GM18498 (cell line): ENCODE measurements around the gene RNU7-1.

Experiments used
- ATAC-seq: cut with Tn5 transposase; IDR thresholded peaks from one replicate; pipeline ENCODE4 v1.9.1; 2021; ENCODE audit warnings: mild to moderate bottlenecking, moderate library complexity; ENCODE audit not compliant: unreplicated experiment

The RNU7-1 gene

GRCh38 chr12:6936636-6937480 is 6.8 kb upstream of the RNU7-1 start:
- no peak for ATAC-seq

- ATAC-seq = peak; percentile 91
Measured at GRCh38 chr12:6937481-6938352, 5.9 kb upstream of the RNU7-1 start.

- no peak for ATAC-seq
Measured at GRCh38 chr12:6938353-6939190, 5.0 kb upstream of the RNU7-1 start.

- ATAC-seq = no peak
Measured at GRCh38 chr12:6939191-6939540, 4.5 kb upstream of the RNU7-1 start.

- no peak for ATAC-seq
Measured at GRCh38 chr12:6941267-6941666, 2.3 kb upstream of the RNU7-1 start.

GRCh38 chr12:6941782-6942181 is 1.8 kb upstream of the RNU7-1 start:
- no peak for ATAC-seq

- ATAC-seq = no peak
Measured at GRCh38 chr12:6942331-6942665, 1.3 kb upstream of the RNU7-1 start.

- peak; percentile 29 for ATAC-seq
Measured at GRCh38 chr12:6943389-6943721, 261 bp upstream of the RNU7-1 start.

- ATAC-seq = peak; percentile 46
Measured at GRCh38 chr12:6944381-6945186, 968 bp downstream of the RNU7-1 start.

GRCh38 chr12:6945613-6946012 is 2.0 kb downstream of the RNU7-1 start:
- no peak for ATAC-seq

GRCh38 chr12:6946033-6946919 is 2.7 kb downstream of the RNU7-1 start:
- ATAC-seq = no peak

GRCh38 chr12:6946920-6947374 is 3.3 kb downstream of the RNU7-1 start:
- ATAC-seq = no peak

GRCh38 chr12:6947615-6948014 is 4.0 kb downstream of the RNU7-1 start:
- no peak for ATAC-seq

- no peak for ATAC-seq
Measured at GRCh38 chr12:6948873-6949594, 5.4 kb downstream of the RNU7-1 start.

- no peak for ATAC-seq
Measured at GRCh38 chr12:6950401-6950801, 6.8 kb downstream of the RNU7-1 start.

GRCh38 chr12:6950811-6951540 is 7.4 kb downstream of the RNU7-1 start, which contains the start of gene PTPN6:
Gene PTPN6, plus strand, starts transcription at chr12:6951356. Its CDS starts 157 bp downstream, at chr12:6951513.
- ATAC-seq = peak; percentile 27

- no peak for ATAC-seq
Measured at GRCh38 chr12:6951551-6952120, 8.0 kb downstream of the RNU7-1 start.
